K562 (cell line): Measurements from ENCODE around the gene SHANK1. TPM values are rescaled to one million over a fixed set of nuclear protein-coding genes. Genes with fewer than 3 reads are reported as not detected.

Experiments used
- ARID1B ChIP-seq: fragments of 450-650 bp; IDR thresholded peaks from 2 replicates; pipeline ENCODE4 v1.6.1; 2016; ENCODE audit warnings: antibody characterized with exemption, mild to moderate bottlenecking, inconsistent platforms
- ARID3A ChIP-seq: IDR thresholded peaks from 2 replicates; pipeline ENCODE4 v1.6.1; 2012; ENCODE audit warnings: low read depth, low read length, improper control_type of control experiment, borderline replicate concordance
- CHAMP1 ChIP-seq: fragments of 450-650 bp; IDR thresholded peaks from 2 replicates; pipeline ENCODE4 v1.6.1; 2016; ENCODE audit warnings: mild to moderate bottlenecking
- HES1 ChIP-seq: fragments of 450-650 bp; IDR thresholded peaks from 2 replicates; pipeline ENCODE4 v1.6.1; 2016; ENCODE audit warnings: low read depth, mild to moderate bottlenecking, moderate library complexity
- KAT8 ChIP-seq: fragments of 450-650 bp; IDR thresholded peaks from 2 replicates; pipeline ENCODE4 v1.6.1; 2016; ENCODE audit warnings: low read depth, mild to moderate bottlenecking
- MAFF ChIP-seq: IDR thresholded peaks from 2 replicates; pipeline ENCODE4 v1.6.1; 2012; ENCODE audit warnings: low read length, improper control_type of control experiment
- MYNN ChIP-seq, 2 experiments: sonication (generic); formaldehyde crosslinking in 1 of 2; IDR thresholded peaks; 2 replicates each; pipeline versions ENCODE4 v1.5.0 to v1.6.1; 2016 to 2020; ENCODE audit warnings: antibody characterized with exemption in 1 of 2, missing genetic modification reagents in 1 of 2
- SMARCB1 ChIP-seq: IDR thresholded peaks from 2 replicates; pipeline ENCODE4 v1.6.1; 2011; ENCODE audit warnings: improper control_type of control experiment, low read depth; ENCODE audit not compliant: insufficient read length
- SUPT5H ChIP-seq: fragments of 450-650 bp; IDR thresholded peaks from 2 replicates; pipeline ENCODE4 v1.6.1; 2016
- TCF3 ChIP-seq: sonication (generic); formaldehyde crosslinking; IDR thresholded peaks from 2 replicates; pipeline ENCODE4 v1.4.0; 2020; ENCODE audit warnings: mild to moderate bottlenecking, missing genetic modification reagents
- ZBTB43 ChIP-seq: sonication (generic); formaldehyde crosslinking; IDR thresholded peaks from 2 replicates; pipeline ENCODE4 v1.8.0; 2023; ENCODE audit warnings: mild to moderate bottlenecking, missing genetic modification reagents
- ZNF76 ChIP-seq: fragments of 250-450 bp; sonication (Bioruptor Pico); IDR thresholded peaks from 2 replicates; pipeline ENCODE4 v1.4.0; 2020; ENCODE audit warnings: mild to moderate bottlenecking, moderate library complexity, borderline replicate concordance
- ZNF79 ChIP-seq: fragments of 250-450 bp; sonication (Bioruptor Pico); IDR thresholded peaks from 2 replicates; pipeline ENCODE4 v1.4.0; 2020; ENCODE audit warnings: low read depth, mild to moderate bottlenecking, moderate library complexity
- polyA plus RNA-seq, 8 experiments: library from polyadenylated mRNA; depleted of rRNA in 4 of 8; stranded (reverse) in 5 of 8; unstranded in 3 of 8; fragments of >200 nt; fragmentation: Nextera tagmentation in 2 of 8; fragmentation: Illumina TruSeq in 1 of 8; extraction: Ambion mirVana in 2 of 8; extraction: Trizol in 1 of 8; gene quantifications; 2 replicates each; pipeline versions ENCODE4 v1.2.1 to v1.2.3, GENCODE V29; 2011 to 2014; ENCODE audit warnings: inconsistent platforms in 1 of 8, missing spikeins in 1 of 8
- total RNA-seq, 7 experiments: library from RNA; depleted of rRNA in 6 of 7; stranded (reverse); fragments of >200 nt in 6 of 7; fragmentation: Illumina TruSeq in 2 of 7; extraction: Trizol in 2 of 7; gene quantifications; 2 replicates each; pipeline versions ENCODE4 v1.2.1 to v1.2.3, GENCODE V29; 2011 to 2021; ENCODE audit warnings: low replicate concordance in 1 of 7

The SHANK1 gene
- total and polyA plus RNA-seq, 9 of the 15 experiments (the other 6 are each of a cell fraction or from before 2014, with no cell fraction given), result 0.33 to 1.3 (median 0.55) TPM; not detected in 2

- TF ChIP-seq ZBTB43 (peak; percentile 91), HES1 (no peak), SUPT5H (peak; percentile 72; the same call in 1 of the 2 replicates), ZNF76 (no peak), MAFF (no peak), ZNF79 (CRISPR knock-in tag) (no peak), KAT8 (no peak), MYNN (IDR thresholded peaks at IDR 0.05) (0 out of 2 replicates have a peak, but pooled peaks have one; percentile 37), MYNN (CRISPR knock-in tag; IDR thresholded peaks at IDR 0.05) (no peak), ARID3A (no peak), TCF3 (CRISPR knock-in tag) (no peak), ARID1B (no peak), SMARCB1 (no peak), CHAMP1 (no peak)
Observed at GRCh38 chr19:50661023-50661422, 58.6 kb downstream of the SHANK1 start (continued).
